Caco-2 (cell line): Measurements from ENCODE around the gene GFPT2. TPM values are rescaled to one million over a fixed set of nuclear protein-coding genes. Genes with fewer than 3 reads are reported as not detected.

Experiments
- BruUV-seq: library from RNA; stranded (reverse); fragments of 400-500 nt; replicated peaks from 2 replicates; lab custom pipeline; 2021; lab: Mats Ljungman, UMichigan
- CTCF ChIA-PET: fragments of 300-600 bp; sonication (Branson Sonifier 250); formaldehyde crosslinking; loops from one replicate; lab custom pipeline; 2022; ENCODE audit warnings: antibody characterized with exemption; lab: Charles Lee
- POLR2A ChIA-PET: fragments of 300-600 bp; sonication (Branson Sonifier 250); formaldehyde crosslinking; loops from one replicate; lab custom pipeline; 2022; ENCODE audit warnings: antibody characterized with exemption; lab: Charles Lee
- DNase-seq, 2 experiments: peaks; one replicate each; pipeline versions ENCODE4 v3.0.0 to v3.0.0-alpha.2; 2020 to 2022
- H3K27me3 ChIP-seq: replicated peaks from 2 replicates; pipeline ENCODE4 v1.6.0; 2011; ENCODE audit warnings: low read length; ENCODE audit not compliant: control insufficient read depth, insufficient read depth
- H3K36me3 ChIP-seq: 2 replicates; pipeline ENCODE4 v1.5.1; 2011; ENCODE audit warnings: low read length; ENCODE audit not compliant: control insufficient read depth, insufficient read depth
- H3K4me1 ChIP-seq: fragments of 250-450 bp; sonication (Bioruptor Pico); 2 replicates; pipeline ENCODE4 v1.5.1; 2020; ENCODE audit warnings: mild to moderate bottlenecking
- H3K4me3 ChIP-seq: 2 replicates; pipeline ENCODE4 v1.5.1; 2011; ENCODE audit warnings: low read depth, mild to moderate bottlenecking, control low read depth, low read length
- H3K9me3 ChIP-seq: fragments of 250-450 bp; sonication (Bioruptor Pico); 2 replicates; pipeline ENCODE4 v1.5.1; 2020; ENCODE audit warnings: mild to moderate bottlenecking, moderate library complexity
- H3K27ac Mint-ChIP-seq: one replicate; pipeline ENCODE4 v1.8.0; 2022; ENCODE audit warnings: mixed read lengths; ENCODE audit not compliant: unreplicated experiment
- H3K27me3 Mint-ChIP-seq: one replicate; pipeline ENCODE4 v1.8.0; 2022; ENCODE audit warnings: mixed read lengths; ENCODE audit not compliant: insufficient read depth, unreplicated experiment
- H3K36me3 Mint-ChIP-seq: one replicate; pipeline ENCODE4 v1.8.0; 2022; ENCODE audit warnings: mild to moderate bottlenecking, mixed read lengths; ENCODE audit not compliant: insufficient read depth, unreplicated experiment
- H3K4me1 Mint-ChIP-seq: one replicate; pipeline ENCODE4 v1.8.0; 2022; ENCODE audit warnings: low read depth, mixed read lengths; ENCODE audit not compliant: unreplicated experiment
- H3K4me3 Mint-ChIP-seq: one replicate; pipeline ENCODE4 v1.8.0; 2022; ENCODE audit warnings: mild to moderate bottlenecking, moderate library complexity, mixed read lengths; ENCODE audit not compliant: unreplicated experiment
- H3K9me3 Mint-ChIP-seq: one replicate; pipeline ENCODE4 v1.8.0; 2022; ENCODE audit warnings: mixed read lengths; ENCODE audit not compliant: unreplicated experiment
- intact Hi-C: fragments of 100-400 bp; cut with micrococcal nuclease; formaldehyde crosslinking; loops from one replicate; pipeline ENCODE4 v1.10.0; 2022; ENCODE audit not compliant: unreplicated experiment
- total RNA-seq: library from RNA; stranded (reverse); gene quantifications from 2 replicates; pipeline ENCODE4 v1.2.3, GENCODE V29; 2022
- TF ChIP-seq, protein P1 (sequence below), 2 experiments: fragments of 200-600 bp in 1 of 2; IDR thresholded peaks; 1 replicate in 1 of 2; 2 replicates in 1 of 2; pipeline versions ENCODE4 v1.5.1 to v1.8.0; 2011 to 2022; ENCODE audit warnings: antibody characterized with exemption in 1 of 2, control low read depth in 1 of 2, inconsistent platforms in 1 of 2, low read depth in 1 of 2, low read length in 1 of 2, mild to moderate bottlenecking in 1 of 2, moderate library complexity in 1 of 2; ENCODE audit not compliant: insufficient read depth in 1 of 2, severe bottlenecking in 1 of 2, unreplicated experiment in 1 of 2

Gene GFPT2
- total RNA-seq, 1 experiment from 2014 or later = 1.6 TPM

DNA sequence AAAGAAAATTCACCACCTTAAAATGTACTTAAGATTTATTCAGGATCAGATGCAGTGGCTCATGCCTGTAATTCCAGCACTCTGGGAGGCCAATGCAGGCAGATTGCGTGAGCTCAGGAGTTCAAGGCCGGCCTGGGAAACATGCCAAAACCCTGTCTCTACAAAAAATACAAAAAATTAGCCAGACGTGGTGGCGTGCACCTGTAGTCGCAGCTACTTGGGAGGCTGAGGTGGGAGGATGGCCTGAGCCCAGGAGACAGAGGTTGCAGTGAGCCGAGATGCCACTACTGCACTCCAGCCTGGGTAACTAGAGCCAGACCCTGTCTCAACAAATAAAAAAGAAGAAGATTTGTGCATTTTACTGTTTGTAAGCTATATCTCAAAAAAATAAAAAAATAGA, 34.7 kb upstream of the GFPT2 start:
- BruUV-seq = no TSS peak
- intact Hi-C loops = no loop called here
- H3K4me3 Mint-ChIP-seq = no peak overlapping the region
- H3K4me1 Mint-ChIP-seq = no peaks in the 10 kb centered on the region
- no peak for DNase-seq
- ChIA-PET POLR2A (no interaction called here), CTCF (no interaction called here)
- Histone ChIP-seq H3K4me3 (no peak overlapping the region), H3K9me3 (no peaks in the 10 kb centered on the region), H3K4me1 (no peaks in the 10 kb centered on the region), H3K27me3 (no peaks in the 10 kb centered on the region), H3K36me3 (no peaks in the 10 kb centered on the region)
- TF ChIP-seq, protein P1, sequence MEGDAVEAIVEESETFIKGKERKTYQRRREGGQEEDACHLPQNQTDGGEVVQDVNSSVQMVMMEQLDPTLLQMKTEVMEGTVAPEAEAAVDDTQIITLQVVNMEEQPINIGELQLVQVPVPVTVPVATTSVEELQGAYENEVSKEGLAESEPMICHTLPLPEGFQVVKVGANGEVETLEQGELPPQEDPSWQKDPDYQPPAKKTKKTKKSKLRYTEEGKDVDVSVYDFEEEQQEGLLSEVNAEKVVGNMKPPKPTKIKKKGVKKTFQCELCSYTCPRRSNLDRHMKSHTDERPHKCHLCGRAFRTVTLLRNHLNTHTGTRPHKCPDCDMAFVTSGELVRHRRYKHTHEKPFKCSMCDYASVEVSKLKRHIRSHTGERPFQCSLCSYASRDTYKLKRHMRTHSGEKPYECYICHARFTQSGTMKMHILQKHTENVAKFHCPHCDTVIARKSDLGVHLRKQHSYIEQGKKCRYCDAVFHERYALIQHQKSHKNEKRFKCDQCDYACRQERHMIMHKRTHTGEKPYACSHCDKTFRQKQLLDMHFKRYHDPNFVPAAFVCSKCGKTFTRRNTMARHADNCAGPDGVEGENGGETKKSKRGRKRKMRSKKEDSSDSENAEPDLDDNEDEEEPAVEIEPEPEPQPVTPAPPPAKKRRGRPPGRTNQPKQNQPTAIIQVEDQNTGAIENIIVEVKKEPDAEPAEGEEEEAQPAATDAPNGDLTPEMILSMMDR (IDR thresholded peaks at IDR 0.05; ENCODE audit: insufficient read depth in 1 of 2, low read depth in 1 of 2, low read length in 1 of 2, severe bottlenecking in 1 of 2, unreplicated experiment in 1 of 2) = no peak
- H3K27me3 Mint-ChIP-seq = no peaks in the 10 kb centered on the region
- no peak overlapping the region for H3K27ac Mint-ChIP-seq
- no peaks in the 10 kb centered on the region for H3K9me3 Mint-ChIP-seq
- no peaks in the 10 kb centered on the region for H3K36me3 Mint-ChIP-seq

DNA sequence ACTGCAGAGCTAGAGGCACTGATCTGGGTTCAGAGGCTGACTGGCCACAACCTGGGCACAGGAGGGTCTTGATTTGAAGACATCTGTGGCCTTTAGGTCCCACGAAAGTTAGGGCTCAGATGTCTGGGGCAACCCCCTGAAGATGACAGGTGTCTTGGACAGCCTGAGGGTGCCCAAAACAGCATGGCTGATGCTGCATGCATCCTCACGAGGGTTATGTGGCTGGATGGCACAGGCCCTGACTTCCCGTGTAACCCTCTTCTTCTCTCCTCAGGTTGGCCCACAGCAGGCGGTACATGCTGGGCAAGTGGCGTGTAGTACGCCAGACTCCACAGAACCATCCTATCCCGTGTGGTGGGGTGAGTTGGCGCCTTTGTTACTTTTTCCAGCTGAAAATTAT, 29.8 kb upstream of the GFPT2 start:
- H3K4me3 ChIP-seq = no peak overlapping the region
- H3K9me3 Mint-ChIP-seq = no peaks in the 10 kb centered on the region
- H3K27ac Mint-ChIP-seq = no peak overlapping the region
- no peaks in the 10 kb centered on the region for H3K36me3 ChIP-seq
- TF ChIP-seq, protein P1 (IDR thresholded peaks at IDR 0.05; ENCODE audit: insufficient read depth in 1 of 2, low read depth in 1 of 2, low read length in 1 of 2, severe bottlenecking in 1 of 2, unreplicated experiment in 1 of 2) = no peak
- no peaks in the 10 kb centered on the region for H3K4me1 ChIP-seq
- no peak overlapping the region for H3K4me3 Mint-ChIP-seq
- ChIA-PET CTCF (no interaction called here), POLR2A (no interaction called here)
- H3K9me3 ChIP-seq = no peaks in the 10 kb centered on the region
- DNase-seq = no peak
- BruUV-seq = no TSS peak
- intact Hi-C loops = no loop called here
- H3K4me1 Mint-ChIP-seq = no peaks in the 10 kb centered on the region
- H3K36me3 Mint-ChIP-seq = no peaks in the 10 kb centered on the region
- H3K27me3 ChIP-seq = no peaks in the 10 kb centered on the region
- H3K27me3 Mint-ChIP-seq = peaks cover 3% of the 10 kb centered on the region

DNA sequence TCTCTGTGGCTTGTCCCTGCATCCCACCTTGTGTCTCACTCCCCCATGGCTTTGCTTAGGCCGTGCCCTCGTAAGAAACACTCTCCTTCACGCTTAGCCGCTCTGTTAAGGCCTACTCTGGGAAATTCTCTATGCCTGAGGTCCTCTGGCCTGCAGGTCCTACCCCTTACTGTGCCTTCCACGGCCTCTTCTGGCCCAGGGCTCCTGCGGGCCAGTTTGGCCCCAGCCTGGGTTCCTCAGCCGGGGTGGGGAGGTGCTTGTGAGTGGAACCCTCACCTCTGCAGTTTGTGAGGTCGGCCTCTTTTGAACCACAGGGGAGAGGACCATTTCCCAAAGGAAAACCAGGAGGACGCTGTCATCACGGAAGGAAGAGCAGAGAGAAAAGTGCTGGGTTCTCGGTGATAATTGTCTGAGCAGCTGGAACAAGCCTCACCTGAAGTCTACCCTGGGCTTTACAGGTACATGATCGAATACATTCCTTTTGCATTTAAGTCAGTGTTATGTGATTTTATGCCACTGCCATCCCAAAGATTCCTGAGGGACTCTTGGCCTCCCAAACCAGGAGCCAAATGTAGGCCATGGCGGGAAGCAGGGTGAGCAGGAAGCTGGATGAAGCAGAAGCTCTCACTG, 28.8 kb upstream of the GFPT2 start:
- peaks cover 3% of the 10 kb centered on the region for H3K27me3 Mint-ChIP-seq
- H3K36me3 Mint-ChIP-seq = no peaks in the 10 kb centered on the region
- ChIA-PET POLR2A (no interaction called here), CTCF (no interaction called here)
- H3K36me3 ChIP-seq = no peaks in the 10 kb centered on the region
- H3K27me3 ChIP-seq = no peaks in the 10 kb centered on the region
- DNase-seq = no peak
- intact Hi-C loops = no loop called here
- H3K27ac Mint-ChIP-seq = no peak overlapping the region
- H3K4me1 ChIP-seq = no peaks in the 10 kb centered on the region
- no TSS peak for BruUV-seq
- no peak overlapping the region for H3K4me3 ChIP-seq
- no peaks in the 10 kb centered on the region for H3K4me1 Mint-ChIP-seq
- no peaks in the 10 kb centered on the region for H3K9me3 ChIP-seq
- no peaks in the 10 kb centered on the region for H3K9me3 Mint-ChIP-seq
- TF ChIP-seq, protein P1 (IDR thresholded peaks at IDR 0.05; ENCODE audit: insufficient read depth in 1 of 2, low read depth in 1 of 2, low read length in 1 of 2, severe bottlenecking in 1 of 2, unreplicated experiment in 1 of 2) = no peak
- no peak overlapping the region for H3K4me3 Mint-ChIP-seq
